Activated CD4-positive, alpha-beta T cell treated with anti-CD3 and anti-CD28 coated beads, Interleukin-2, amount 50 U/mL, for 4 hours (primary cell): ENCODE measurements around the gene RACGAP1.
A peak's percentile ranks its signal among the peaks of the same experiment; 100 is the strongest.
"Not testable (repeated sequence)": the region's sequence is repeated elsewhere in the genome, so short reads cannot be mapped to it uniquely, and the experiment has no call there.

ENCODE experiments used
- DNase-seq, 2 experiments: peaks; one replicate each; pipeline ENCODE4 v3.0.0-alpha.2; 2020

The RACGAP1 gene

DNA sequence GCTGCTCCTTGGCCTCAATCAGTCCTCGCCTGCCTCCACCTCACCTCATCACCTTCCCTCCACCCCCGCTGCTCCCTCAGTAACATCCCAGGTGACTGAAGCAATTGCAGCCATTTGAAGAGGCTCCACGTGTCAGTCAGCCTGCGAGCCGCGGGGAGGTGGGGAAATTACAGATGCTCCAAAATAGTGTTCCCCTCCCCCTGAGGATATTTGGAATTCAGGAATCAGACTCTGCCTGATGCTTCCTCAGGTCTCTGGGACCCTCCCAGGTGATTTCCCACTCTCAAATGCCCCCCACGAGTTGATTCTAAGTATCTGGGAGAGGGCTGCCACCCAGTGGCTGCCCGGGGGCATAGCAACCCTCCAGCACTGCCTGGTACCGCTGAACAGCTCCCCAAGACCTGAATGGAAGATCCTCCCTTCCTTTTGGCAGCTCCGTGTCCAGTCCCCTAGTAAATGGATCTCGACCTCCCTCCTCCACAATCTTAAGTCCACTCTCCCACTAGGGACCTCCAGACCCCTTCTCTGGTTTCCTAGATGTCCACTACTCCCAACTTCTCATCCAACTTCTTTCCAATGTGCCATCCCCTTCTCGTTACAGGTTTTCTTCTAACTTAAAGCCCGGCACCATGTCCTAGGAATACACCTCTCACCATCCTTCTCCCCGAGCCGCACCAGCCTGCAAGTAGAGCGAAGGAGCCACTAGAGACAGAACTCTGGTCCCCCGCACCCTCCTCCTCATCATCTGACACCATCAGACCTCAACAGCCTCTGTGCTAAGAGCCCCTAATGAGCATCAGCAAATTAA lies 30.7 kb upstream of the RACGAP1 start:
- DNase-seq: peak; percentile 46 to 56

DNA sequence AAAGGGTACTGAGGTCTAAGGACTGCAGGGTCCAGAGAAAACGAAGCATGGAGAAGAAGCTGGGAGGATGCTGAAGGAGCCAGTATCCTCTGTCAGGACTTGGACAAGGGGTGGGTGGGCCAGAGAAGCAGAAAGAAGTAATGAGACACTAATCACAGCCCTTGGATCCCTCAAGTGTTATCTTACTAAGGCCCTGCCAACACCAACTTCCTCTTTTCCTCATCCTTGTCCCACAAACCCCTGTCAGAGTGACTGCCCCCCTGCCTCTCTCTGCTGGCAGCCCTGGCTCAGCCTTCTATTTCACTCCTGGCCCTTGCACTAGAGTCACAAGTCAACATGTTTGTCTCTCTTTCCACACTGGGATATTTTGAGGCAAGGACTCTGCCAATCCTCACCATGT lies 28.3 kb upstream of the RACGAP1 start:
- no peak for DNase-seq

- DNase-seq: no peak
Measured at GRCh38 chr12:50052964-50053363, 27.7 kb upstream of the RACGAP1 start.

- no peak for DNase-seq
Measured at GRCh38 chr12:50052544-50052943, 27.2 kb upstream of the RACGAP1 start.

GRCh38 chr12:50051101-50051806 lies 26.0 kb upstream of the RACGAP1 start:
- DNase-seq: no peak

- DNase-seq: no peak
Measured at GRCh38 chr12:50050410-50051098, 25.3 kb upstream of the RACGAP1 start.

DNA sequence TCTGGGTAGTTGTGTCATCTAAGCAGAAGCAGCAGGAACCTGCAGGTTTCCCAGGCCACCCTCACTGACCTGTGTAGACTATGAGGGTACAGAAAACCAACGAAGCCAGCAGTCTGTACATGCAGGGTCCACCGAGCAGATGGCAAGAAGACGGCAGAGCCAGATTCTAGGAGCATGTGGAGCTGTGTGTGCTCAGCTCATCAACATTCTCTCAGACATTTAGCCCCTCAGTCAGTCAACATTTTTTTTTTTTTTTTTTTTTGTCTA lies 24.8 kb upstream of the RACGAP1 start:
- DNase-seq: no peak

DNA sequence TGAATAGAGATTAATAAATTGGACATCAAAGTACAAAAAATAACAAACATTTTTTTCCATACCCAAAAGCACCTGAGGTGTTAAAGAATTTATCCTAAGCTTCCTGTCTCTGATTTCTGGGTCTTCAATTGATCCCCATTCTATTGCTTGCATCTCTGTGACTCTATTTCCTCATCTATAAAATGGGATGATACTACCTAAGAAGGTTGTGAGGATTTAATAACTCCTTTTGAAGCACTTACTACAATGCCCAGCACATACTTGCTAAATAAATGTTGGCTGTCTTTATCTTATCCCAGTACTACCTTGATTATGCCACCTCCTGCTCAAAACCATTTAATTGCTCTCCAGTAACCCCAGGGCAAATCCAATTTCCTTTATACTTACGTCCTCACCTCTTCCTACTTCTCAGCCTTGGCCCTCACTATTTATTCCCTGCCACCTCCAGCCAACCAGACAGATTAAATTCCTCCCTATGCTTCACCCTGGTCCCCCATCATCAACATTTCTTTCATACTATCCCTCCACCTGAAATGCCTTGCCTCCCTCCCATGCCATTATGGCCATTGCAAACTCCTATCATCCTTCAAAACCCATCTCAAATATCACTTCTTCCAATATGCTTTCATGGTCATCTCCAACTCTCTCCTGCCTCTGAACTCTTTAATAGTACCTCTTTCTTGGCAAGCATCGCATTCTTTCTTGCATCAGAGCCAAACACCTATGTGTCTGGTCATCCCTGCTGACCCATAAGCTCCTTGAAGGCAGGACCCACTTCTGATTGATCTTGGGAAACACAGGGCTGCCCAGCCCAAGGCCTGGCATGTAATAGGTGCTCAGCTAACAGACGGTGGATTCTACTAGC lies 24.2 kb upstream of the RACGAP1 start:
- no peak for DNase-seq

DNA sequence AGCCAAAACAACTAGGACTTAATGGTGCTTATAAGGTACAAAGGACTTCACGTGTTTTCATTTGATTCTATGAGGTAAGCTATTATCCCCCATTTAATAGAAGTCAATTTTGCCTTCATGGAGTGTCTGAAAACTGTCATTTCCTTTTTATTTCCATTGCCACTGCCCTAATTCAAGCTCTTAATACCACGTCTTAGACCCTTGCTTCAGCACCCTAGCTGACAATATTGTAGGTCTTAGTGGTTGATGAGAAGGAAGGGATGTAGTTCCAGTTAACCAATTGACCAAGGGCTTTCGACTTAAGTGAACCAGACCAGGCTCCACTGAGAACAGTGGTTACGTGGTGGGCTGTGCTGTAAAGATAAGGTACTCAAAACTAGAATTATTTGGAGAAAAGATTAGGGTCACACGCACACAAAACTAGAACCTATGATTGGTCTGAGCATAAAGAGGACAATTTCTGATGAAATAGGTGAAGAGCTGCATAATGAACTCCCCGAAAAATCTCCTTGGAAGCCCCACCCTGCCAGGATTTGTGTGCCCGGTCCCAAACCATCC lies 22.5 kb upstream of the RACGAP1 start:
- DNase-seq: no peak

DNA sequence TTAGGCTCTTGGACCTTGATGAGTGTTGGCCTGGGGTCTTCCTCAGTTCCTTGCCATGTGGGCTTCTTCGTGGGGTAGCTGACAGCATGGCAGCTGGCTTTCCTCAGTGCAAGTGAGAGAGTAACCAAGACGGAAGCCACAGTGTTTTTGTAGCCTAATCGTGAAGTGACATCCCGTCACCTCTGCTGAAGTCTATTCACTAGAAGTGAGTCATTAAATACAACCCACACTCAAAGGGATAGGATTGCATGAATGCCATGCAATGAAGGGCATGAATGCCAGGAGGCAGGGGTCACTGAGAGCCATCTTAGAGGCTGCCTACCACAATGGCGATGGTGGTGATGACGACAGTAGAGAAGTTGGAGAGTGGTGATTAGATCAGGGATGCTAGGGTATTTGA lies 18.6 kb upstream of the RACGAP1 start:
- no peak for DNase-seq

- no peak for DNase-seq
Measured at GRCh38 chr12:50043308-50043707, 18.0 kb upstream of the RACGAP1 start.

- DNase-seq: no peak
Measured at GRCh38 chr12:50042693-50043092, 17.4 kb upstream of the RACGAP1 start.

- DNase-seq: no peak
Measured at GRCh38 chr12:50041962-50042361, 16.7 kb upstream of the RACGAP1 start.

GRCh38 chr12:50041062-50041860 lies 16.0 kb upstream of the RACGAP1 start:
- DNase-seq: no peak

DNA sequence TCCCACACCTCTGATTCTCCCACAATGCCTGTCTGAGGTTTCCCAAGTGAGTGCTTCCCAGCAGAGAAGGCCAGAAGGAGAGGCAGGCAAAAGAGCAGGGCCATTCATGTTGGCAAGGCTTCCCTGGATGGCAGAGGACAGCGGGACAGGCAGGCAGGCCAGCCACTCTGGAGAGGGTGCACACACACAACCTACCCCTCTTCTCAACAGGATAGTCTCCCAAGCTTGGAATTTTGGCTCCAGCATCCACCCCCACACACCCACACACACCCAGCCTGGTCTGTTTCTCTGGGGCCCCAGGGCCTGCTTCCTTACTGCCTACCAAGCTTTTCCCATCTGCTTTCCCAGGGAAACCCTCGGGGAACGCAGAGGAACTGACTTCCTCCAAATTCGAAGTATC lies 15.4 kb upstream of the RACGAP1 start:
- no peak for DNase-seq

- peak; percentile 79 to 85 for DNase-seq
Measured at GRCh38 chr12:50039151-50039835, 14.0 kb upstream of the RACGAP1 start.

DNA sequence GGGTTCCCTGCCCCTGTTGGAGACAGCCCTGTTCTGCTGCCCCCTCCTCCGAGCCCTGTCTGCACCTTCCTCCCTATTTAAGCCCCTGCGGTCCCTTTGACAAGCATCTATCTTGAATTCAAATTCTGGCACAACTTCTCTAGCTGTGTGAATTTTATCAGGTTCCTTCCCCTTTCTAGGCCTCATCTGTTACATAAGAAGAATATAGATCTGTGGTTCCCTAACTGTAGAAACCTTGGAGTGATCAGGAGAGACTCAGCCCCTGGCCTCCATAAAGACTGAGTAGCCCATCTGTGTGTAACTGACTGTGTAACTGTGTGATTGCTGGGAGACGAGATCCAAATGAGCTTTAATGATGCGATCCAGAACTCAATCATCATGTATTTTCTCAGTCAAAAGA lies 13.0 kb upstream of the RACGAP1 start:
- no peak for DNase-seq

DNA sequence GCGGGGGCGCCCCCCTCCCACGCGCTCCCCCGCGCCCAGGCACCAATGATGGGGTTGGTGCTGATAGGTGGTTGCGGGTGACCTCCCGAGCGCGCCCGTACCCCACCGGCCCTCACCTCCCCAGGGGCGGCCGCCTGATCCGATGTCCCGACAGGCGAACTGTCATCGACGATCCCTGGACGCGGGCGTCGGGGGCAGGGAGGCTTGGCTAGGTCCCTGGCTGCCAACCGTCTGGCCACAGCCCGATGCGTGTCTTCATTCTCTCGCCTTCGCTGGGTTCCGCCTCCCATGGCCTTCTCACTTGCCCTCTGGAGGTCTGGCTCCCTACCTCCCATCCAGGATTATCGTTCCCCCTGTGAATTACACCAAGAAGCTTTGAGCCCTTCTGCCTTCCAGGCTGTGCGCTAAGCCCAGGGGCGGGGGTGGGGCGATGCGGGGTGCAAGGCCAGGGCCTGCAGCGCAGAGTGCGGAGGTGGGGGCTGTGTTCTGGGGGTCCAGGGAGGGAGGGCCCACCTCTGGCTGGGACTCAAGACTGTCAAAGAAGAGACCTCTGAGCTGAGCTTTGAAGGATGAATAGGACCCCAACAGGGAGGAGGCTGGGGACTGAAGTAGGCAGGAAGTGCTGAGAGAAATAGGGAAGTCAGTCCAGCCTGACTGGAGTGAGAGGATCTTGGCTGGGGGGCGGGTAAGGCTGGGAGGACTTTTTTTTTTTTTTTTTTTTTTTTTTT lies 7.7 kb upstream of the RACGAP1 start:
- no peak for DNase-seq

DNA sequence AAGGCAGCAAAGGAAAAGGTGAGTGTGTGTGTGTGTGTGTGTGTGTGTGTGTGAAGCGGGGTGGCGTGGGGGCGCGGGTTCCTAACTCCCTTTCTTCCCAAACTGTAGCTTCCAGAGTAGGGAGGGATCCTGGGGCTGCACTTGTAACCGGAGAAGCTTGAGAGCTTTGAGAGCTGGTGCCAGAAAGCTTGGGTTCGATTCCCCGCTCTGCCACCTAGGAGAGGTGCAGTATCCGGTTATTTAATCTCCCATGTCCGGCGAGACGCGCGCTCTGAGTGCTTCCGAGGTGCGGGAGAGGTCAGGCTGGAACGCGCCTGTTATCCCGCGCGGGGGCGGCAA lies 7.2 kb upstream of the RACGAP1 start:
- no peak for DNase-seq

- not testable (repeated sequence) for DNase-seq
Measured at GRCh38 chr12:50030449-50030848, 5.2 kb upstream of the RACGAP1 start.

DNA sequence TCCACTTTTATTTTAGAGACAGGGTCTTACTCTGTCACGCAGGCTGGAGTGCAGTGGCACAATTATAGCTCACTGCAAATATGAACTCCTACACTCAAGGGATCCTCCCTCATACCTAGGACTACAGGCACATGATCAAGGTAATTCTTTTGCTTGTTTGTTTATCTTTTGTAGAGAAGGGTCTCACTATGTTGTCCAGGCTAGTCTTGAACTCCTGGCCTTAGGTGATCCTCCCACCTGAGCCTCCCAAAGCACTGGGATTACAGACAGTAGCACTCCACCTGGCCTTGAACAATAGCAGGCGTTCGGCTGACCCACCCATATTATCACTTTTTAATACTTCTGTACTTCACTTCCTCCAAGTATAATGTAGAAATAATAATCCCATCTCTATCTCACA lies 1.4 kb upstream of the RACGAP1 start:
- DNase-seq: no peak
